IPS-NIHi7 (cell line): ENCODE results near the gene CNST.
A peak's percentile ranks its signal among the peaks of the same experiment; 100 is the strongest.

Experiments used
- DNase-seq: peaks from one replicate; pipeline ENCODE4 v3.0.0; 2012; ENCODE audit warnings: mixed read lengths; ENCODE audit errors: extremely low spot score

Gene CNST, protein sequence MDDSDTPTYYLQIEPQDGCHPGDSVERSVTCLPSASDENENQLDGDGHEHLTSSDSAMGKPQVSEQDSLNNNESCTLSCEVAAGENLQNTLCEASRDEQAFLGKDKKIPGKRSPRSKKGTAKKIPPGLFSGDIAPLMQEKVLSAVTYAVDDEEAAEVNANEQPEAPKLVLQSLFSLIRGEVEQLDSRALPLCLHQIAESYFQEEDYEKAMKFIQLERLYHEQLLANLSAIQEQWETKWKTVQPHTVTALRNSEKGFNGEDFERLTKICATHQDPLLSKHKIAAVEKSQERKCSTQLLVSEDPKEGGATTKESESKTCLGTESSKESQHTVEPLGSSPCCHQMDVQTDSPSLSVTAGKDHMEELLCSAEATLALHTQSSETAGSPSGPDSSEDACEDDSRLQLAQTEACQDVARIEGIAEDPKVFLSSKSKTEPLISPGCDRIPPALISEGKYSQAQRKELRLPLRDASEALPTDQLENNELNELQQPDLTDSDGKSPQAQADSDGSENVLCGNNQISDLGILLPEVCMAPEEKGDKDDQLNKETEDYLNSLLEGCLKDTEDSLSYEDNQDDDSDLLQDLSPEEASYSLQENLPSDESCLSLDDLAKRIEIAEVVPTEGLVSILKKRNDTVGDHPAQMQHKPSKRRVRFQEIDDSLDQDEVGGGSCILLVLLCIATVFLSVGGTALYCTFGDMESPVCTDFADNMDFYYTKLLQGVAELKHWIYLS

DNA sequence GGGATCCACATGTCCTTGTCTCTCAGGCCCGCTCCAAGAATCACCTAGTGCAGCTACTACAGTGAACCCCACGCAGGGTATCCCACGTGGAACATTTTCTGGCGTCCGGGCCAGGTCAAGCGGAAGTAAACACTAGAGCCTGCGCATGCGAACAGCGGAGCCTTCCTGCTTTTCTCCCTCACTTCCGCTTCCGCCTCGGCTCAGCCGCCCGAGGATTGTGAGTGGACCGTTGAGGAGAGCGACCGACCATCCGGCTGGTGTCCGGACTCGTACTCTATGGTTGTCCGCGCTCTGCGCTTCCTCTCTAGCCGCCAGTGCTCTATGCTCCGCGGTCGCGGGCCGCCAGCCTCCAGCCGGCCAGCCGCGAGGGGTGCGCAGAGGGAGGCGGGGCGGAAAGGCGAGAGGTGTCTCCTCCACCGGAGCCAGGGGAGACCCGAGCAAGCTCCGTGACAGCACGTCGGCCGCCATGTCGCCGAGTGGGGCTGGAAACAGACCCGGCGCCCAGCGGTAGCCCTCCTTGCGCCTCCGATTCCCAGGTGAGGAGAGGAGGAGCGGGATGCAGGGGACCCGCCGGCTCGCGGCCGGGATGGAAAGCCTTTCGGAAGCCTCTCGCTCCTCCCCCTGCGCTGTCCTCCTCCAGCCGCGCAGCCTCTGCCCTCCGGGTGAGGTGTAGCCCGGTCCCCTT lies at the start of gene CNST, which contains the start of gene TFB2M:
CNST (plus strand) TSS at position 329 of the 685 bp plus-strand sequence. CDS start 25,107 bp downstream, outside the sequence.
TFB2M (minus strand) TSS at position 134 of the 685 bp plus-strand sequence; CDS start at position 11, 123 bp downstream.
- peak; percentile 96 for DNase-seq

DNA sequence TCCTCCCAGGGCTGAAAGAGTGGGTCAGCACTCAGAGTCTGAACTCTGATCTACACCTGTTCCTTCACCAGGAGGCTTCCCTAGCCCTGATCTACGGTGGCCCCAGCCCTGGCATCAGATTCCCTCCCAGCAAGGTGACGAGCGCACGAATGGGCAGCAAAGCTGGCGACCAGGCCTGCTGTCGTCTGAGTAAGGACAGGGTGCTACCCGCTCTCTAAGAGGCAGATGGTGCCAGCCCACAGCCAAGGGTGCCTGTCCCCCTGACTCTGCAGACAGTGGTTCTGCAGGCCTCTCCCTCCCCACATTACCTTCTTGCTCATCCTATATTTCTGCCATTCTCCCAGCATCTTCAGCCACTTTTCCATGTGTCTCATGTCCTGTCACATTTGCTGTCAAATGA lies 48.9 kb upstream of the CNST start:
- no peak for DNase-seq

DNA sequence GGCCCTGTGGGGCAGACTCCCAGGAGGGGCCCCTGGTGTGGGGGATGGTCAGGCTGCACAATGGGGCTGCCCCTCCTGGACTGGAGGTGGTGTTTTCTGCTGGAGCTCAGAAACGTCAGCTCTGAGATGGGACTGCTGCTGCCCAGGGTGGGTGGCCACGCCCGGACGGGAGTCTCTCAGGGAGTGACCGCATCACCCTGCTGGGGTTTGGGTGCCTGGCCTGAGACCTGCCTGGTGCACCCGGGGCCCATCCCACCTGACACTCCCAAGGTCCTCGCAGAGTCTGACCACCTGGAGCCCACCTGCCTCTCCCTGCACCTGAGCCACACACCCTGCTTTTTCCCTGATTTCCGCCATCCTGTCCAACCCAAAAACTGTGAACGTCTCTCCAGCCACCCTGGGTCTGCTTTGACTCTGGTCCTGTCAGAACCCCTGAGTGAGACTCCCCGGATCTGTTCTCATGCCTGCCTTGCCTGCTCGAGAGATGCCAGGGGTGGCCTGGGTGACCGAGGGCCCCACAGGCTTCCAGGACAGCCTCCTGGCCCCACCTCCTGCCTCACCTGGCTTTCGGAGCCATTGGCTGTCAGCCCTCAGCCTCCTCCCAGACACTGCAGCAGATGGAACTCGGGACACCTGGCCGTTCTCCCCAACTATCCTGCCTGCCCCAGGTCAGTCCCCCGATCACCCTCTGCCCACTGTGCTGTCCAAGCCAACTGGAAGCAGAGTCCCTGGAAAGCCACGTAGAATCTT lies 47.6 kb upstream of the CNST start:
- no peak for DNase-seq

DNA sequence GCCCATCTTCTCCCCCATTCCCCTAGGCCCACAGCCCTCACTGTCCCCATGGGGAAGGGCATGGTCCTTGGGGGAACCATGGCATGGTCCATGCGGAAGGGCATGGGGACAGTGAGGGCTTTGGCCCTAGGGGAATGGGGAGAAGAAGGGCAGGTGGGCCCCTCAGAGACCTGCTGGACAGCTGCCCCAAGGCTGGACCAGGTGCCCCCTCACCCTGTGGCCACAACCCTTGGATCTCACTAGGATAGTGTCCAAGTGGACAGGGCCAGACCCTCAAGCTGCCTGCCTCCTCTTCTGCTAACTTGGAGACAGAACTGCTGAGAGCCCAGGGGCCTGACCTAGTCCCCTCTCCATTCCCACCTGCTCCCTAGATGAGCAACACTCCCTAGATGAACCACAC lies 46.7 kb upstream of the CNST start:
- DNase-seq, result no peak

DNA sequence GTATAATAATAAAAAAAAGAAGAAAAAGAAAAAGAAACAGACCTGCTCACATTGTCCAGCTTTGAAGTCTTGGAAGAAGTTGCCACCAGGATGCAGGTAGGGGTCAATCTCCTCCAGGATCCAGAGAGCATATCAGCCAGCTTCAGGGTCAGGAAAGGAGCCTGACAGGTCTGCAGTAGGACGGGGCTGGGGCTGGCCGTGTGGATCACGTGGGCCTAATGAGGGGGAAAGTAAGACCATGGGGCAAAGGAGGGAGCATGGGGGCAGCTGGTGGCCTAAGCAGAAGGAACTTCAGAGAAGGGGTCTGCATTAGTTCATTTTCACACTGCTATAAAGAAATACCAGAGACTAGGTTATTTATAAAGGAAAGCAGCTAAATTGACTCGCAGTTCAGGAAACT lies 39.9 kb upstream of the CNST start:
- DNase-seq, result no peak

DNA sequence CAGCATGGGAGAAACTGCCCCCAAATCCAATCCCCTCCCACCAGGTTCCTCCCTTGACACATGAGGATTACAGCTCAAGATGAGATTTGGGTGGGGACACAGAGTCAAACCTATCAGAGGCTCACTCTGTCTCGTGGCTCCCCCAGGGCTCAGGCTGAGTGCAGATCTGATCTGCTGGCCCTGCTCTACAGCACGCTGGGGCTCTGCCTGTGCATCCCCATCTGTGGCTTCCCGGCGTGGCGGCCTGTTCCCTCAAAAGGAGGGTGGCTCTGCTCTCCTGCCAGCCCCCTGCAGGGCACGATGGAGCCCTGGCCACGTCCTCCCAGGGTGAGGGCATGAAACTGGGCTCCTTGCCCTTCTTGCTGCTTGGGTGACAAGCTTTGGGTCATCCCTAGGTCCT lies 39.3 kb upstream of the CNST start:
- DNase-seq, result no peak

DNA sequence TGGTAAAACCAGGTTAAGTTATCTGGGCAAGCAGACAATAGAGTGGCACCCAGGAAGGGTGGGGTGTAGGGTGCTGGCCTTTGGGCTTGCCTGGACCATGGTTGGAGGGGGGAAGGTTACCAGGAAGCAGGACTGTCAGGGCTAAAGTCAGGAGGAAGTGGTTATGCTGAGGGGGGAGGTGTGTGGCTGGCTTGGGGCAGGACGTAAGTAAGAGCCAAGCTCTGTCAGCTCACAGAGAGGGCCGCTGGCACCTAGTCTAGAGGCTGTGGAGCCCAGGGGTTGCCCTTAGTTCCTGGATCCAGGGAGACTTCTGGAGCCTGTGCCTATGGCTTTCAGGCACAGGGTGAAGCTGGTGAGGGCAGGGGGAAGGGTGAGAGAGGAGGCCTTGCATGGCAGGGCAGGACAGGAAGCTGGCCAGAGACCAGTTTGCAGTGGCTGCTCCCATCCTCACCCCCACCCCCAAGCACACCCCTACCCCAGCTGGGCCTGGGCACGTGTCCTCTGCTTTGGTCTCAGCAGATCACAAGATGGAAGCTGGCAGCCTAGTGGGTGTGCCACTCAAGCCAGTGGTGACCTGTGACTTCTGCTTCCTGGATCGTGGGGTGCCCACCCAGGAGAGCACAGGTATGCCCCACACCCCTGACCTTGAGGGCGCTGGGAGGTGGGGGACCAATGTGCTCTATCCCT lies 38.7 kb upstream of the CNST start:
- DNase-seq, result no peak

DNA sequence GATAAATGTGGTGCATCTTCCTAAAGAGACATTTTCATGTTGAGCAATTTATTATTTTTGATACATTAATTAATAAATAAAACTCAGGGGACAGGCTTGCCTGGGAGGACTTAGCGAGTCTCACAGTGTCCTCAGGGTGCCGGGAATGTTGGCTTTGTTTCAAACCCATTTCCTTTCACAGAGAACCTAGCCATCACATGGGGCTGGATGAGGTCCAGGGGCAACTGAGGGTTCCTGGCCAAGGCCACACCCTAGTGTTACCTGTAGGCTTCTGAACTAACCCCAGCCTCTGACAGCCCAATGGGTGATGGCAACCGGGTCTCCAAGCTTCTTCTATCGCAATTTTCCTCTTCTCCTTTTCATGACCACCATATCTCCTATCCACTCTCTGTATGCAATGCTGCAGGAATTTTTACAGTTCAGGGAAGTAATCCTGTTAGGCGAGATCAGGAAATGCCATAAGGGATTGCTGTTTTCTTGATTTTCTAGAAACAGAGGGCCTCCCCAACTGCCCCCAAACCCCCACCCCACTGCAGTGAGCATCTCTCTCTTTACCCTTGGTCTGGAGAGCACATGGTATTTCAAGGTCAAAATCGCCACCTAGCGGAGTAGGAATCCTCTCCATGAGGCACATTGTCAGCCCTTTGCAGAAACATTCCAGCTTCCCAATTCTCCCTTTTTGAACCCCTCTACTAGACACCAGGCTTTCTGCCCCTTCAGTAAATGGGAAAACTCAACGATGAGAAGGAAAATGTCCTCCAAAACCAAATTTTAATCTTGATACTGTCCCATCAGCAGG lies 37.1 kb upstream of the CNST start:
- peak; percentile 32 for DNase-seq

DNA sequence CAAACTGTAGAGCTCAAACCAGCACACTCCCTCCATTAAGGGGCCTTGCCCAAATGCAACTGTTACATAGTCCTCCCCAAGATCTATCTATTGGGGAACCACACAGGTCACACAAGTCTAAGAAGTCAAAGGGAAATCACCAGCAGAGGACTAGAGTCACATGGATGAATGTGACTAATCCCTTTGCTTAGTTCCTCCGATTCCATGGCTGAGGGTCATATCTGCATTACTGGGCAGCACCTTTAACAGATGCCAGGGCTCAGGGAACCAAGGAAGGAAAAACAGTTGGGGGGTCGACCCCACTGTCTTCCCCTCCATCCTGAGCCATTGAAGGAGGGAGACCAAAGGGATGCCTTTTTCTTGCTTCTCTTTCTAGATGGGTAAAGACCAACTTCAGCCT lies 35.8 kb upstream of the CNST start:
- no peak for DNase-seq

DNA sequence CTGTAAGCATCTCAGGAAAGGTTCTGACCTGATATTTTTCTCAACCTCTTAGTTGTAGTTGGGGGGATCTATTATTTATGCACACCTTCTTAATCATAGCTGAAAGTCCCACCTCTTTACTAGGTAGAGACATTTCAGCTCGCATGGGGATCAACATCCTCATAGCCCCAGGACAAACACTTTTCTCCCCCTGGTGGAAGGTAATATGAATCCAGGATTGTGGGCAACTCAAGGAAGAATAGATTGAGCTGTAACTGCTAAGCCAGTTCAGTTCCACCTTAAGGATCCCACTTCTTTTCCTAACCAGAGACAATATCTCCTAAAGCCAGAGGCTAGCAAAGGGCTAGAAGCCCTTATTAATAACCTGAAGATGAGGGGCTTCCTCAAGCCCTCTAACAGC lies 33.7 kb upstream of the CNST start:
- DNase-seq, result no peak

DNA sequence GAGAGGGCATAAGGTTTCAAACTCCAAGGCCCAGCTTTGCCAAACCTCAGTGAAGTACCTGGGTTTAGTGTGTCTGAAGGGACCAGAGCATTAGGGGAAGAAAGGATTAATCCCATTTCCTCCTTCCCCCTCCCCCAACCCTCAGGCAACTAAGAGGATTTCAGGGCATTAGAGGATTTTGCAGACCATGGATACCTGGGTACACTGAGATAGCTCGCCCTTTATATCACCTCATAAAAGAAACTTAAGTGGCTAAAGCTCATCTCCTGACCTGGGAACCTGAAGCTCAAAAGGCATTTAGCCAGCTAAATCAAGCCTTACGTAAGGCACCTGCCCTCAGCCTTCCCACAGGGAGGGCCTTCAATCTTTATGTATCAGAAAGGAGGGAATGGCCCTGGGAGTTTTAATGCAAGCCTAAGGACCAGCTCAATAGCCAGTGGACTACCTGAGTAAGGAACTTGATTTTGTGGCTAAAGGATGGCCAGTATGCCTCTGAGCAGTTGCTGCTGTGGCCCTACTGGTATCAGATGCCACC lies 32.8 kb upstream of the CNST start:
- no peak for DNase-seq

DNA sequence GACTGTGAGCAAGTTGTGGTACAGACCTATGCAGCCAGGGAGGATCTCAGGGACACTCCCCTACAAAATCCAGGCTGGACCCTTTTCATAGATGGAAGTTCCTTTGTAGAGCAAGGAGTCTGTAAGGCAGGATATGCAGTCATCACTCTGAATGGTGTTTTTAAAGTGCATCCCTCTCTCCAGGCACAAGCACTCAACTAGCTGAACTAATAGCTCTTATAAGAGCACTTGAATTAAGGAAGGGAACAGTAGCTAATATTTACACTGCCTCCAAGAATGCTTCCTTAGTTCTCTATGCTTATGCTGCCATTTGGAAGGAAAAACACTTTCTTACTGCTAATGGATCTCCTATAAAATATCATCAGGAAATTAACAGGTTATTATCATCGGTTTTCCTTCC lies 32.1 kb upstream of the CNST start:
- DNase-seq, result no peak

DNA sequence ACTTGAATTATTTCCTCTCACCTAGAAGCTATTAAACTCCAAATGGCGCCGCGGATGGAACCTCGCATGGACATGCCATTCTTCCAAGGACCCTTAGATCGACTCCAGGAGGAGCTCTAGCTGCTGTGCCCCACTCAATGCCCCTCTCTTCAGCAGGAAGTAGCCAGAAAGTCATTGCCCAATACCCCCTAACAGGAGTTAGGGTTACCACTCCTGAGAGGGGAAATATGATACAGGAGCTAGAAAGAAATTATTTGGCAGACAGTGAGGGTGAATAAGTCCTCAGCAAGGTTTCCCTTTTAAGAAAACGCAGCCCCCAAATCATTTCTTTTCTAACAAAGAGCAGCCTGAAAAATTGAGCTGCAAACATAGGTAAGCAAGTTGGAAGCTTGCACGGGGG lies 28.8 kb upstream of the CNST start:
- no peak for DNase-seq

DNA sequence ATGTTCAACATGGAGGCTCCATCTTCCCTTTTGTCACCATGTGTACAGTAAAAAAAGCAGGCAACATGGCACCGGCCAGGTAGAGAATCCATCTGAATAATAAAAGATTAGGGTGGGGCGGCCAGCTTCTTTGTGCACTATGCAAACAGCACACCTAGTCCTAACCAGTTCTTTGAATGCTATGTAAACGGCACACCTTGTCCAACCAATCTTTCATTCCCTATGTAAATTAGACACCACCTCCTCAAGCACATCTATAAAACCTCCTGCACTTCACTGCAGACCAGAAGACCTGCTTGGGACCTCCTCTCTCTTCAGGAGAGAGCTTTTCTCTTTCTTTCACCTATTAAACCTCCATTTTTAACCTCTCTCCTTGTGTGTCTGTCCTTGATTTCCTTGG lies 28.4 kb upstream of the CNST start:
- DNase-seq, result no peak

DNA sequence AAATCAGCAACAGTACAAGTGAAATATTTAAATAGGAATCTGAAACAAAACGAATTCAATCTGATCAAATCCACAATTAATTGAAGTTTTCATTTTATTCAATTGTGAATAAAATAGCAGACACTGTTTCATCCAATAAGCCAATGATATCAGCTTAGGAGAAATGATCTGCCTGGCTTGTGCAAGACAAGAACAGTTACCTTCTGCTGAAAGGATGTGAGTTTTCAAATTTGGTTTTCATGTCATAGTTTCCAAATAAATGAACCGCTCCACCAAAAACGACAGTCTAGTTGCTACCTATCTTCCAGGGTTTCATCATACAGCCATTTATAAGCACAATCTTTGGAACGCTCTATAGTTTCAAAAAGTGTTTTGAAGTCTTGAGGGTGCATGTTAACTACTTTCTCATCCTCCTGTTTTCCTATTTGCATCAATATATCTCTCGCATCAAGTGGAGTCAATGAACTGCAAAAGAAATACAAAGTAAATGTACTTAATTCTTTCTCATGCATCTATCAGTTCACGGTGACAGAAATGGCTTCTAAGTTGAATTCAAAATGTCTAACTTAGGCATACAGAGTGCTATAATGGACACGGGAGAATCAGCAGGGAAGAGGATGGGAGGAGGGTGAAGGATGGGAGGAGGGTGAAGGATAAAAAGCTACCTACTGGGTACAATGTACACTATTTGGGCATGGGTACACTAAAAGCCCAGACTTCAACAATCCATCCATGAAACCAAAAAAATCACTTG lies 25.3 kb upstream of the CNST start:
- DNase-seq, result no peak

DNA sequence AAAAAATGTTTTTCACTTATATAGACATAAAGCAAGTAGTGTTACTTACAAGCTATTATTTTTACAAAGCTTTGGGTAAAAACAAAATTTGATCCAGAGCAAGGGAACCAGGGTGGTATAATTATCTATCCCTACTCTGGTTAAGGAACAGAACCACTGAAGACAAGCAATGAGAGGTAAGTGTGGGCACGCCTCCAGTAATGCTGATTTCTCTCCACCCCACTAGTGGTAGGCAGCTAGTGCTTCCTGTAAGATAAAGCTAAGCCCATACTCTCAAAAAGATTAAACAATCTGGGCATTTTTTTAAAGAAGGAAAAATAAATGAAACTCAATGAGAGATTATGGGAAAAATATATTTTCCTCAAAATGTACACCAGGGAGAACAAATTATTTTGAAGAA lies 22.3 kb upstream of the CNST start:
- DNase-seq, result no peak

DNA sequence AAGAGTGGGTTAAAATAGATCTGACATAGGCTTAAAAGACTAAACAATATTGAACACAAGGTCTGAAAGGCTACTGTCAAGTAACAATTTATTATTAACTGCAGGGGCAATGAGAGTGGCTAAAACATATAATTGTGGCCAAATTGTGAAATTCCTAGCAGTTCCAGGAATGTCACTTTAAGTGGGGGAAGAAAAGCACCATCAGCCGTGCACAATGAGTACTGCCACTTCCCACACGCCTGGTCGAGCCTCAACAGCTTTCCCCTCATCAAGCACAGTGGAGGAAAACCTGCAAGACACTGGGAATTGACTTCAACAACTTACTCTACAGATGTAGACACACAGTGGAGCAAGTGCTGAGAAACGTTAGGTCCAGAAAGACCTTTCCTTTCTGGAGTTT lies 16.6 kb upstream of the CNST start:
- no peak for DNase-seq

DNA sequence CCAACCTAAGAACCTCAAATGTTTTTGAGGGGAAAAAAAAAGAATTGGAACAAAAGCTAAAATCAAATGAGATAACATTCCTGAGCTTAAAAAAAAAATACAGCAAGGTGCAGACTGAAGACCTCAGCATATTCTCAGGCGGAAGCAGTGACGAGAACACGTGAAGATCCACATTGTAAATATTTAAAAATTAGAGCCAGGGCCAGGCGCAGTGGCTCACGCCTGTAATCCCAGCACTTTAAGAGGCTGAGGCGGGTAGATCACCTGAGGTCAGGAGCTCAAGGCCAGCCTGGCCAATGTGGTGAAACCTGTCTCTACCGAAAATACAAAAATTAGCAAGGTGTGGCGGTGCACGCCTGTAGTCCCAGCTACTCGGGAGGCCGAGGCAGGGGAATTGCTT lies 15.9 kb upstream of the CNST start:
- DNase-seq, result no peak

DNA sequence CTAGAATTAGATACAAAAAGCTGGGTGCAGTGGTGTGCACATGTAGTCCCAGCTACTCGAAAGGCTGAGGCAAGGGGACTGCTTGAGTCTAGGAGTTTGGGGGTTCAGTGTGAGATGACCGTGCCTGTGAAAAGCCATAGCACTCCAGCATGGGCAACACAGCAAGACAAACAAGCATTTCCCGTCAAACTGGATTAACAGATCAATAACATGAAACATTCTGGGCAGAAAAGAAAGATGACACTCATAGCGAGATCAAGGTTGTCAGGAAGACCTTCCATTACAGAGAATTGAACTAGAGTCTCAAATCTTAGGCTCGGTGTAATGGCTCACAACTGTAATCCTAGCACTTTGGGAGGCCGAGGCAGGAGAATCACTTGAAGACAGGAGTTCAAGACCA lies 14.1 kb upstream of the CNST start:
- no peak for DNase-seq
